ENCODE data around the gene MYOM1.

DNA sequence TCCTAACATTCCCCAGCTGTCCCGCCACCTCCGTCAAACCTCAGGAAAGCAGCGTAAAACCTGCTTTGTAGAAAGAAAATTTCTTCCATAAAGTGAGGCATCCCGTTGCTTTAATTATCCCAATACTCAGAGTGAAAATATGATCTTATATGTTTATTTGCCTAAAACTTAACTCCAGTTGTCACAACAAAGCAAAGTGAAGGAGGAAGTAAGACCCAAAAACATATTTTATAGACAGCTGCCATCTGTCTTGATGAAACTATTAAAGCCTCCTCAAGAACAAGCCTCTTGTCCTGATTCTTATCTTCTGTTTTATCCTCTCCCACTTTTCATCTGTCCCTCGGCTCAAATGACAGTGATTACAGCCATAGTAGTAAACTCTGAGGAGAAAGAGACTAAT lies 177.9 kb downstream of the MYOM1 start:
- no peak for TF ChIP-seq FOXM1 (IDR thresholded peaks at IDR 0.05; ENCODE audit: borderline replicate concordance)
- TF ChIP-seq SP1 (IDR thresholded peaks at IDR 0.05), result no peak
- TF ChIP-seq ARNT (IDR thresholded peaks at IDR 0.05), result no peak
- no peak for TF ChIP-seq FOXA1 (IDR thresholded peaks at IDR 0.05)
- TF ChIP-seq TARDBP (IDR thresholded peaks at IDR 0.05), result no peak
- no peak for TF ChIP-seq FOXK2 (IDR thresholded peaks at IDR 0.05)
- TF ChIP-seq BHLHE40 (IDR thresholded peaks at IDR 0.05; ENCODE audit: borderline replicate concordance), result no peak
- no peak for TF ChIP-seq CTBP1 (IDR thresholded peaks at IDR 0.05; ENCODE audit: borderline replicate concordance)
